ENCODE measurements around the gene FN1.

The FN1 gene

GRCh38 chr2:215441560-215442400 is 5.9 kb upstream of the FN1 start:
- DNase-seq, result no peak

- no peak for DNase-seq
These were observed 4.2 kb upstream of the FN1 start for GRCh38 chr2:215439980-215440512.

DNA sequence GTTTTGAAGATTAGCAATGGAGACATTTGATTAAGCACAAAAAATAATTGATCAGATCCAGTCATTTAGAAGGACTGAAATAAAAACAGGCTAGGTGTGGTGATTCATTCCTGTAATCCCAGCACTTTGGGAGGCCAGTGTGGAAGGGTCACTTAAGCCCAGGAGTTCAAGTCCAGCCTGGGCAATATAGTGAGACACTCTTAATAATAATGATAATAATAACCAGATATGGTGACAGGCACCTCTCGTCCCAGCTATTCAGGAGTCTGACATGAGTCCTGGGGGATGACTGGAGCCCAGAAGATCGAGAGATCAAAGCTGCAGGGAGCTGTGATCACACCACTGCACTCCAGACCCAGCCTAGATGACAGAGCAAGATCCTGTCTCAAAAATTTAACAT is 3.5 kb upstream of the FN1 start:
- no peak for DNase-seq

GRCh38 chr2:215437614-215438013 is 1.7 kb upstream of the FN1 start:
- no peak for DNase-seq

DNA sequence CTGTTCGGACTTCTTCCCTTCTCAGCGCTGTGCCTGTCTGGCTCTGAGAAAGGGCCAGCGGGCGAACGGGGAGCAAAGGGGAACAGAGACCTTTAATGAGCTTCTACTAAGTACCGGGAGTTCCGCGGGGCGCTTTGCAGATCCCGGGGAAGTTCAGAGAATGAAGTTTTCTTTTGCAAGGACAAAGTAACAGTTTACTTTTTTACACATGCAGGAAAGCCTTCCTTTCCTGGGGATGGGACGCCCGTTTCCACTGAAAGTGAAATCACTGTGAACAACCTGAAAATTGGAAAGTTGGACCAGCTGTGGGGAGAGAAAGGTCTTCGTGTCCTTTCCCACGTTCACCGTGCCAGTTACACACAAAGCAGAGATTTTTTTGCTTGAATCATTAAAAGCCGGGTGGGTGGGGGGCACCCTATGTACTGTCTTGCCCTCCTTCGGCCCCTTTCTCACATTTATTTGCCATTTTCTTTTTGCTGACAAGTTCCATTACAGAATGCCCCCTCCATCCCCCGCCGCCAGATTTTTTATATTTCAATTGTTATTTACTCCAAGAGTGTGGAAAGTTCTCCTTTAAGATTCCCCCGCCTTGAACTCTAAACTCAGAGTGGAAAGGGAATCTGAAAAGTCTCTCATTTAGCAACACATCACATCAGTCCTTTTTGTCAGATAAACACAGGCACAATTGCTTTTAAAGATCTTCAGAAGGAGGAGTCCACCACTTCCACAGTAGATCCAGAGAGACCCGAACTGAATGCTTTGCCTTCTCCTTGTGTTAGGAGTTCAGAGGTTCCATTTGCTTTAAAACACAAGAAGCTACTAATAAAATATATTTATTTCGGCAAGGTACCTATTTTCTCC is 1.1 kb upstream of the FN1 start:
- DNase-seq, result no peak

DNA sequence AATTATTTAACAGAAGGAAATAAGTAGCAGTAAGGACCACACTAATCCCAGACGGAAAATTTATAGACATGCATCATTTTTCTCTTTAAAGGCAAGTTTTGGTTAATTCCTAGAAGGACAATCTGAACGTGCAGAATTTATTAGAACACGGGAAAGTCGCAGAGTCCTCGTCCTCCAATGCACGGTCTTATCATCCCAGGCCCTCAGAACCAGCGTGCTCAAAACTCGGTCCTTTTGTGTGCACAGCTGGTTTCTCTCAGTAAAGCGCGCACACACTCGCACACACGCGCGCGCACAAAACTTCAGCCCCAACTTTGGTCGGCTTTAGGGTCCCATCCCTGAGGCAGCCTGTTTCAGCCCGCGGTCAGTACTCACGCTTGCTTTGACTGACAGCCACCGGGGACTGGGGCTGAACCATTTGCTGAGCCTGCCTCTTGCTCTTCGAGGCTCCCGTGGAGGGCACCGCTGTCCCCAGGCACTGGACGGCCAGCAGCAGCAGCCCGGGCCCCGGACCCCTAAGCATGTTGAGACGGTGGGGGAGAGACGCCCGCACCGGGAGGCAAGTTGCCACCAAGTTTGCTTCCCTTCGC is 493 bp downstream of the FN1 start:
- DNase-seq, result no peak

GRCh38 chr2:215434447-215435279 is 1.2 kb downstream of the FN1 start:
- no peak for DNase-seq

DNA sequence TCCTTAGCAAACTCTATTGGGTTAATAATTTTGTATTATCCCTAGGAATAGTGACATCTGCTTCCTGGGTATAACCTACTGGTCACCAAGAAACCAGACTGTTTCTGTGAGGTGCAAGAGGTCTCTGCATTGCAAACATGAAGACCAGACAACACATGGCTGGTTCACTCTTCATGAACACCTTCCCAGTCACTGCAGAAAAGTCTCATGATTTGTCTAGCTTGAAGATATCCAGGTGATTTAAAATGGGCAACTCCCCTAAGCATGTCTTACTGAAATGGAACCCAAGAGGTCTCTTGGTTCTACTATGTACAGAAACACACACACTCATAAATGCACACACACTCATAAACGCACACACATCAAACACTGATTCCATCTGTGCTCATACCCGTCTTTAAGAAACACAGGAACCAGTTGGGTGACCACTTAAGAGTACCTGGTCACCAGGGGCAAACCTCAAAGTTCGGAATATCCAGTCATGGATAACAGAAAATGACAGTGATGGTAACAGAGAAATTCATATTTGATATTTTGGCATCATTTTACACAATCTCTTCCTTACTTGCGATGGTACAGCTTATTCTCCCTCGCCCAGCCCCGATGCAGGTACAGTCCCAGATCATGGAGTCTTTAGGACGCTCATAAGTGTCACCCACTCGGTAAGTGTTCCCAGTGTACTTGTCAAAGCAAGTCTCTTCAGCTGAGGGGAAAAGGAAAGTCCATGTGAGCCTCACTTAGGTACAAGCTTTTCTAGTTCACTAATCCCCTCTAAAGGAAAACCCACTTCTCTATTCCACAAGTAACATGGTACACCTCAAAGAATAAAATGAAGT is 2.9 kb downstream of the FN1 start:
- DNase-seq, result no peak

GRCh38 chr2:215431778-215432758 is 3.8 kb downstream of the FN1 start:
- no peak for DNase-seq

DNA sequence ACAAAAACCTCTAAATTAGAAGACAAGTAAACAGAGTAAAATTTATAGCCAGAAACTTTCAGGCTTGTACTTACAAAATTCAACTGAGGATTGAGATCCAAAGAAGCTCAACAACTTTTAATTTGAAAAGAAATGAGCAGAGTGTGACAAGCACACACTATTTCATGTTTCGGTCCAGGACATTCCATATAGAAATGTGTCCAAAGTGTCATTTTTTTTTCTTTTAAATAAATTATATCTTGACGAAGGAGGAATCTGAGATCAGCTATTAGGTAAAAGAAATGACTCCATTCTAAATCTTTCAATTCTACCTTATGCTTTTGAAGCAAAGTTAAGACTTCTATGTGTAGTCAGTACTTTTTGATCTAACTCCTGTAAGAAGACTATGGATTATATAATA is 4.6 kb downstream of the FN1 start:
- no peak for DNase-seq

DNA sequence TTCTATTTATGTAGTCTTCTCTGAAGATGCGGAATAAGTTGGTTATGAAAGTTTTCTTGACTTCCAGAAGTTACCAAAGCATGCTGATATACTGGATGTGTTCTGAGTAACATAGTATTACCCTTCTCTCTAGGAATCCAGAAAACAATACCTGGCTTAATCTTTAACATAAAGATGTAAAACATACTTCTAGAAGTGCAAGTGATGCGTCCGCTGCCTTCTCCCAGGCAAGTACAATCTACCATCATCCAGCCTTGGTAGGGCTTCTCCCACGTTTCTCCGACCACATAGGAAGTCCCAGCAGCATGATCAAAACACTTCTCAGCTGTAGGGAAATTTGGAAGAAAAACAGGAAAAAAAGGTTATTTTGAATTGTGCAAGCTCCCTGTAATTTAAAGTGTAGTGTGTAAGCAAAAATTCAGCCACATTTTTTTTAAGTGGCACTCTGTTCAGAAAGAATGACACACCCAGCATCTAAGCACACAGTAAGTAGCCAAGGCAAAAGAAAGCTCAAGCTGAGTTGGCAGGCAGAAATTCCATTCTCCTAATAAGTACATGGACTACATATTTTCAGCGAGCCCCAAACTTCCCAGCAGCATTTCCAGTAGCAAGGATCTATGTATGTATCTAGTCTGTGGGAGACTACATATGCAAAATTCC is 5.2 kb downstream of the FN1 start:
- no peak for DNase-seq

DNA sequence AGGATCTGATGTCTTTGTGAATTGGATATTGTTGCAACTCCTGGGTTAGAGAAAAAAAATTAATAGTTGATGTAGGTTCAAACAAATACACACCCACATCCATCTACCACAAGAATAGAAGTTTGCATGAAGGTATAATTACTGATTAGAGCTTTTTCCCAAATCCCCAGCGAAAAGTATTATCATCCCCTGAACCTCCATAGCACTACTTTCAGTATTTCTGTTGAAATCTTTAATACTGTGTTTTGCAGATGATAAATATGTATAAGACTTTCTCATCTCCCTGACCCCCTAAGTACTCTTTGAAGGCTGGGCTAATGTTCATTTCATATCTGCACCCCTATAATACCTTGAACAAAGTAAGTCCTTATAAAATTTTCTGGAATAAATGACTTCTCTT is 6.4 kb downstream of the FN1 start:
- DNase-seq, result no peak

- DNase-seq, result no peak
These were observed 7.6 kb downstream of the FN1 start for GRCh38 chr2:215428060-215428910.

DNA sequence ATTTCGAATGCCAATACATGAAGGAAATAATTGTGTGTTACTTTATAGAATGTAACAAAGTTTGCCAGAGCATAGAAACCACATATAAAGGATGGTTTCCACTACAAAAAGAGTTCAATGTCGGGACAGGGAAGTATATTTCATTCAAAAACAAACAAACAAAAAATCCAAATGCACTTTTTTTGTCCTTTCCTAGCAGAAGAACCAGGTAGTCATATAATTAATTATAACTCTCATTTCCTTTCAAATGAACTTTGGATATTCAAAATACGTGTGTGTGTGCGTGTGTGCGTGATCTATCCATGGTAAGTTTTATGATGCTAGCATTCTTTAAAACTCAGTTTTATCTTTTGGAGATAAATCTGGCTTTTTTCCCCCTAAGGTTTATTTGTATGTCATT is 8.3 kb downstream of the FN1 start:
- no peak for DNase-seq

GRCh38 chr2:215425021-215425782 is 10.7 kb downstream of the FN1 start:
- no peak for DNase-seq

DNA sequence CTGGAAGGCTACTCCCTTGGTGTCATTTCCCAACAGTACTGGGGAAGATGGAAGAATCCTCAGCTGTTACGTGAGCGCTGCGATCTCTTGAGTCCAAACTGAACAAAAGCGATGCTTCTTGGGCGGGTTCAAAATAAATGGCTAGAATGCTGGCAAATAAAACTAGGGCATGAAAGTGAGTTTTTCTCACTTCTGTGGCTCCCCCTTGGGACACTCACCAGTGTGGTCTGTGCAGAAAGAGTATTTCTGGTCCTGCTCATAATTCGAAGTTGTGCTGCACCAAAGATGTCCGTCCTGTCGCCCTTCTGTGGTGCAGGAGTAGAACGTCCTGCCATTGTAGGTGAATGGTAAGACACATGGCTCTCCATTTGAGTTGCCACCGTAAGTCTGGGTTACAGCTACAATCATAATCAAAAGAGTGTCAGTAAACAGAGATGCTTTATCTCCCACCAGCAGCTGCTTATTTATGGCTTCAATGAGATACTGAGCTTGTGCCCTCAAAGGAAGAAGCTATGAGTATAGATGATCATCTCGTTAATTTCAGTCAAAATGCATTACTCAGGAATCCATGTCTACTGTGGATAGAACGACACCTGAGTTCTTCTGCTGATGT is 11.8 kb downstream of the FN1 start:
- no peak for DNase-seq

DNA sequence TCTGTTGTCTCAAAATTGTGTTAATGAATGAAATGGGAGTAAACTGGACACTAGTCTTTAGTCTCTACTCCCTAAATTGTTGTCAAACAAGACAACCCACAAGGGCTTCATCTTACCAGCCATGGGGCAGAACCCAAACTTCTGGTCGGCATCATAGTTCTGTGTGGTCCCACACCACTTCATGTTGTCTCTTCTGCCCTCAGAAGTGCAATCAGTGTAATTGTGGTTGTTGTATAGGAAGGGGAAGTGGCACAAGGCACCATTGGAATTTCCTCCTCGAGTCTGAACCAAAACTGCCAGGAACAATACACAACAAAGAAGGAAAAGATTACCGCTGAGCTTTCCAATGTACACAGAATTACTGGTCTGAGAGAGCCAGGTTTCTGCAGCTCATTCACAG is 12.6 kb downstream of the FN1 start:
- no peak for DNase-seq

- DNase-seq, result no peak
These were observed 13.2 kb downstream of the FN1 start for GRCh38 chr2:215422676-215423075.

Data from activated CD4-positive, CD25-positive, alpha-beta regulatory T cell treated with anti-CD3 and anti-CD28 coated beads, Interleukin-2, amount 50 U/mL, for 72 hours (primary cell).